OCI-LY7 (cell line): ENCODE results near the gene ERVK3-1.

Experiments used
- EZH2phosphoT487 ChIP-seq: fragments of 200-600 bp; sonication (generic); IDR thresholded peaks from 2 replicates; pipeline ENCODE4 v1.6.1; 2018; ENCODE audit warnings: low read depth, borderline replicate concordance, mild to moderate bottlenecking, mixed run types, antibody characterized with exemption, low read length, moderate library complexity, mixed read lengths
- TF ChIP-seq, protein P1 (sequence below): fragments of 200-600 bp; sonication (generic); conservative IDR thresholded peaks from 2 replicates; pipeline ENCODE4 v1.5.1; 2014; ENCODE audit warnings: mild to moderate bottlenecking, antibody characterized with exemption, low read length, moderate library complexity, mixed read lengths

DNA sequence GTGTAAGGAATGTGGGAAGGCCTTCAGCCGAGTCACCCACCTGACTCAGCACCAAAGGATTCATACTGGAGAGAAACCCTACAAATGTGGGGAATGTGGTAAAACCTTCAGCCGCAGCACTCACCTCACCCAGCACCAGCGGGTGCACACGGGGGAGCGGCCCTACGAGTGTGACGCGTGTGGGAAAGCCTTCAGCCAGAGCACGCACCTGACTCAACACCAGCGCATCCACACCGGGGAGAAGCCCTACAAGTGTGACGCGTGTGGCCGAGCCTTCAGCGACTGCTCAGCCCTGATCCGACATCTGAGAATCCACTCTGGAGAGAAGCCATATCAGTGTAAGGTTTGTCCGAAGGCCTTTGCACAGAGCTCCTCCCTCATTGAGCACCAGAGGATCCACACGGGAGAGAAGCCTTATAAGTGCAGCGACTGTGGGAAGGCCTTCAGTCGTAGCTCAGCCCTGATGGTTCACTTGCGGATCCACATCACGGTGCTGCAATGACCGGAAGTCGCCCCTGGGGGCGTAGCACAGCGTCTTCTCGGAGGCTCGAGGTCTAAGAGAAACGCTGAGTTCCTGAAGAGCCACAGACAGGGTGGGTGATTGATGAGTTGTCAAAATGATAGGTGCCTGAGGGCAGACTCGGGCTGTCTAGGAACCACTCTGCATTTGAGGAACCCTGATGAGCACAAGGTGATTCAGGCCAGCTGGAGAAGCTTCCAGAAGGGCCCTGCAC, 33.8 kb downstream of the ERVK3-1 start:
- TF ChIP-seq, protein P1, sequence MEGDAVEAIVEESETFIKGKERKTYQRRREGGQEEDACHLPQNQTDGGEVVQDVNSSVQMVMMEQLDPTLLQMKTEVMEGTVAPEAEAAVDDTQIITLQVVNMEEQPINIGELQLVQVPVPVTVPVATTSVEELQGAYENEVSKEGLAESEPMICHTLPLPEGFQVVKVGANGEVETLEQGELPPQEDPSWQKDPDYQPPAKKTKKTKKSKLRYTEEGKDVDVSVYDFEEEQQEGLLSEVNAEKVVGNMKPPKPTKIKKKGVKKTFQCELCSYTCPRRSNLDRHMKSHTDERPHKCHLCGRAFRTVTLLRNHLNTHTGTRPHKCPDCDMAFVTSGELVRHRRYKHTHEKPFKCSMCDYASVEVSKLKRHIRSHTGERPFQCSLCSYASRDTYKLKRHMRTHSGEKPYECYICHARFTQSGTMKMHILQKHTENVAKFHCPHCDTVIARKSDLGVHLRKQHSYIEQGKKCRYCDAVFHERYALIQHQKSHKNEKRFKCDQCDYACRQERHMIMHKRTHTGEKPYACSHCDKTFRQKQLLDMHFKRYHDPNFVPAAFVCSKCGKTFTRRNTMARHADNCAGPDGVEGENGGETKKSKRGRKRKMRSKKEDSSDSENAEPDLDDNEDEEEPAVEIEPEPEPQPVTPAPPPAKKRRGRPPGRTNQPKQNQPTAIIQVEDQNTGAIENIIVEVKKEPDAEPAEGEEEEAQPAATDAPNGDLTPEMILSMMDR, result peak; percentile 50
- no peak for TF ChIP-seq EZH2phosphoT487
